ENCODE measurements around the gene PTPRS. TPM values are rescaled to one million over a fixed set of nuclear protein-coding genes. Genes with fewer than 3 reads are reported as not detected.

Gene PTPRS
- total and polyA plus RNA-seq, 9 of the 15 experiments (the other 6 are each of a cell fraction or from before 2014, with no cell fraction given), result 1.1 to 49.4 (median 14.1) TPM

- TF ChIP-seq, protein P1, sequence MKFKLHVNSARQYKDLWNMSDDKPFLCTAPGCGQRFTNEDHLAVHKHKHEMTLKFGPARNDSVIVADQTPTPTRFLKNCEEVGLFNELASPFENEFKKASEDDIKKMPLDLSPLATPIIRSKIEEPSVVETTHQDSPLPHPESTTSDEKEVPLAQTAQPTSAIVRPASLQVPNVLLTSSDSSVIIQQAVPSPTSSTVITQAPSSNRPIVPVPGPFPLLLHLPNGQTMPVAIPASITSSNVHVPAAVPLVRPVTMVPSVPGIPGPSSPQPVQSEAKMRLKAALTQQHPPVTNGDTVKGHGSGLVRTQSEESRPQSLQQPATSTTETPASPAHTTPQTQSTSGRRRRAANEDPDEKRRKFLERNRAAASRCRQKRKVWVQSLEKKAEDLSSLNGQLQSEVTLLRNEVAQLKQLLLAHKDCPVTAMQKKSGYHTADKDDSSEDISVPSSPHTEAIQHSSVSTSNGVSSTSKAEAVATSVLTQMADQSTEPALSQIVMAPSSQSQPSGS (CRISPR knock-in tag; IDR thresholded peaks at IDR 0.05), result no peak
- TF ChIP-seq MTA3 (IDR thresholded peaks at IDR 0.05; ENCODE audit: borderline replicate concordance), result 0 out of 2 replicates have a peak, but pooled peaks have one; percentile 38
- TF ChIP-seq ZSCAN32 (CRISPR knock-in tag; IDR thresholded peaks at IDR 0.05), result no peak
- TF ChIP-seq PTRF (tag; IDR thresholded peaks at IDR 0.05), result no peak
- no peak for TF ChIP-seq ZNF184 (CRISPR knock-in tag; IDR thresholded peaks at IDR 0.05)
- peak; percentile 55; the same call in 1 of the 2 replicates for TF ChIP-seq REST (IDR thresholded peaks at IDR 0.05; ENCODE audit: borderline replicate concordance)
- no peak for TF ChIP-seq REST (CRISPR knock-in tag; IDR thresholded peaks at IDR 0.05; ENCODE audit: low read depth)
- TF ChIP-seq, protein P2, sequence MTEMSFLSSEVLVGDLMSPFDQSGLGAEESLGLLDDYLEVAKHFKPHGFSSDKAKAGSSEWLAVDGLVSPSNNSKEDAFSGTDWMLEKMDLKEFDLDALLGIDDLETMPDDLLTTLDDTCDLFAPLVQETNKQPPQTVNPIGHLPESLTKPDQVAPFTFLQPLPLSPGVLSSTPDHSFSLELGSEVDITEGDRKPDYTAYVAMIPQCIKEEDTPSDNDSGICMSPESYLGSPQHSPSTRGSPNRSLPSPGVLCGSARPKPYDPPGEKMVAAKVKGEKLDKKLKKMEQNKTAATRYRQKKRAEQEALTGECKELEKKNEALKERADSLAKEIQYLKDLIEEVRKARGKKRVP (CRISPR knock-in tag; IDR thresholded peaks at IDR 0.05), result no peak
- no peak for TF ChIP-seq ZNF699 (CRISPR knock-in tag; IDR thresholded peaks at IDR 0.05; ENCODE audit: insufficient replicate concordance)
- TF ChIP-seq MBD2 (IDR thresholded peaks at IDR 0.05; ENCODE audit: borderline replicate concordance, low read depth), result no peak
- no peak for TF ChIP-seq MTF1 (CRISPR knock-in tag; IDR thresholded peaks at IDR 0.05; ENCODE audit: borderline replicate concordance)
- TF ChIP-seq ZNF695 (CRISPR knock-in tag; IDR thresholded peaks at IDR 0.05), result no peak
- no peak for TF ChIP-seq ARHGAP35 (IDR thresholded peaks at IDR 0.05; ENCODE audit: partially characterized antibody)
- no peak for TF ChIP-seq ZNF175 (CRISPR knock-in tag; IDR thresholded peaks at IDR 0.05; ENCODE audit: low read depth)
- no peak for TF ChIP-seq RFX7 (CRISPR knock-in tag; IDR thresholded peaks at IDR 0.05)
- no peak for TF ChIP-seq PHF20 (IDR thresholded peaks at IDR 0.05; ENCODE audit: partially characterized antibody)
- TF ChIP-seq E2F1 (CRISPR knock-in tag; IDR thresholded peaks at IDR 0.05), result no peak
Observed at GRCh38 chr19:5369962-5370367, 29.4 kb upstream of the PTPRS start (continued).

Data from K562 (cell line).